Naive thymus-derived CD8-positive, alpha-beta T cell (primary cell): ENCODE data around the gene MYBL2. TPM values are rescaled to one million over a fixed set of nuclear protein-coding genes. Genes with fewer than 3 reads are reported as not detected.

Experiments used
- ATAC-seq, 2 donors: fragments of 150-1000 bp; cut with Tn5 transposase in 1 of 2; sonication (Bioruptor Pico), chemical (Tn5 transposase) in 1 of 2; 1 replicate in 1 of 2; 2 replicates in 1 of 2; pipeline ENCODE4 v1.10.0; 2021; ENCODE audit warnings: mild to moderate bottlenecking in 2 of 2, moderate library complexity in 2 of 2
- POLR2A ChIA-PET: fragments of 350-600 bp; sonication (Branson Sonifier 250); formaldehyde crosslinking; loops from one replicate; lab custom pipeline; 2021; ENCODE audit warnings: antibody characterized with exemption; lab: Charles Lee
- DNase-seq, 10 donors: peaks; one replicate each; pipeline versions ENCODE4 v3.0.0 to v3.0.0-alpha.2; 2020 to 2022
- H3K27ac Mint-ChIP-seq, 10 donors: one replicate each; pipeline ENCODE4 v1.8.0; 2020 to 2022; ENCODE audit warnings: mild to moderate bottlenecking in 10 of 10, mixed read lengths in 10 of 10, moderate library complexity in 4 of 10, inconsistent platforms in 1 of 10
- H3K27me3 Mint-ChIP-seq, 5 donors: one replicate each; pipeline ENCODE4 v1.8.0; 2021 to 2022; ENCODE audit warnings: mixed read lengths in 5 of 5
- H3K36me3 Mint-ChIP-seq, 3 donors: one replicate each; pipeline ENCODE4 v1.8.0; 2020 to 2022; ENCODE audit warnings: mixed read lengths in 3 of 3, mild to moderate bottlenecking in 2 of 3, inconsistent platforms in 1 of 3
- H3K4me1 Mint-ChIP-seq, 4 donors: one replicate each; pipeline ENCODE4 v1.8.0; 2021 to 2022; ENCODE audit warnings: mixed read lengths in 4 of 4
- H3K4me3 Mint-ChIP-seq, 10 donors: one replicate each; pipeline ENCODE4 v1.8.0; 2020 to 2022; ENCODE audit warnings: mild to moderate bottlenecking in 10 of 10, mixed read lengths in 10 of 10, moderate library complexity in 6 of 10, inconsistent platforms in 1 of 10
- H3K9me3 Mint-ChIP-seq, 9 donors: one replicate each; pipeline ENCODE4 v1.8.0; 2020 to 2022; ENCODE audit warnings: mixed read lengths in 9 of 9, mild to moderate bottlenecking in 3 of 9, inconsistent platforms in 1 of 9, moderate library complexity in 1 of 9
- polyA plus RNA-seq, 3 donors: library from polyadenylated mRNA; unstranded; fragments of 300-500 nt; fragmentation: Illumina TruSeq; gene quantifications; one replicate each; pipeline ENCODE4 v1.2.3, GENCODE V29; 2021
- total RNA-seq, 8 experiments: library from RNA in 2 of 8; stranded (reverse) in 2 of 8; gene quantifications; one replicate each; pipeline ENCODE4 v1.2.3 and lab custom pipeline; 2021 to 2026

The MYBL2 gene
- total and polyA plus RNA-seq, 5 experiments from 2014 or later = 0.07 to 0.27 (median 0.13) TPM; not detected in 2

DNA sequence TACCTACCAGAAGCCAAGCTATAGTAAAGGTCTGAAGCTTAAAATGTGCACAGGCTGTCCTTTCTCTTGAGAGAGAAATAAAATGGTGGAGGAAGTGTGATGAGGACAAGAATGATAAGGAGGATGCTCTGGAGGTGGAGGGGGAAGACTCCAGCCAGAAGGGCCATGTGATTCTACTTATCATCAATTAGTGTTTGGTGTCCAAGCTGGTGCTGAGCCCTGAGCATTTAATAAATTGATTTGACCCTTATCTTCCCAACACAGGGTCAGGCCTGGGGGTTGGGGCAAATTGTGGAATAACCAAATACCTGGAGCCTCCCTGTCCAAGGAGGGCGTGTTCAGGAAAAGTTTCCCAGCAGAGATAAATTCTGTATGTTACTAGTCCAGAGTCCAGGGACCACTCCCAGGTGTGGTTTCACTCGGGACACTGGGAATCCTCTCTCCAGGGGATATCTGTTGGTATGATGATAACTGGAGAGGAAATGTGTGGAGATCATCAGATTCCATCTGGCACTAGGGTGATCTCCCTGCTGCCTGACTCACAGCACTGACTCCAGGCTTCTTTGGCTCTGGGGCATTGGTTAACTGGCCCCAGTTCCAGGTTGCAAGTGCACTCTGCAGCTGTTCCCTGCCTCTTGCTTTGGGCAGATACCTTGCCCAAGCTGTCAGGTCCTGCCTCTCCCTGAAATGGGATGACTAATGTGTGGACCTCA, 3.8 kb upstream of the MYBL2 start:
- peaks cover under 1 to 8% (median 3%) of the 10 kb centered on the region in 4 donors for H3K4me1 Mint-ChIP-seq
- H3K9me3 Mint-ChIP-seq = no peaks in the 10 kb centered on the region
- POLR2A ChIA-PET = interaction anchor here (0.9 to 1.0 kb wide), 2 partner anchors 66 to 197 kb away, joined by 4 read pairs; no protein-coding TSS in a partner anchor
- H3K27me3 Mint-ChIP-seq = peaks cover 0 to 10% (median 3%) of the 10 kb centered on the region in 5 donors
- H3K4me3 Mint-ChIP-seq = no peak overlapping the region
- no peak overlapping the region for H3K27ac Mint-ChIP-seq
- DNase-seq (no peak), ATAC-seq (no peak)
- no peaks in the 10 kb centered on the region for H3K36me3 Mint-ChIP-seq

- Mint-ChIP-seq H3K9me3 (no peaks in the 10 kb centered on the region), H3K36me3 (no peaks in the 10 kb centered on the region), H3K4me3 (peak overlapping the region in 9 of 10 donors; percentile 8 to 86 (median 60)), H3K4me1 (peaks cover 0 to 12% (median 3%) of the 10 kb centered on the region in 4 donors), H3K27ac (peak overlapping the region in 1 of 10 donors; percentile 56), H3K27me3 (peaks cover 7 to 35% (median 22%) of the 10 kb centered on the region in 5 donors)
- ATAC-seq (no peak), DNase-seq (no peak)
- POLR2A ChIA-PET = interaction anchor here (0.7 kb wide), 2 partner anchors 9 to 208 kb away, joined by 3 to 4 read pairs; partner anchors contain the start of gene SRSF6
Measured at GRCh38 chr20:43665466-43666176, 1.3 kb upstream of the MYBL2 start.

DNA sequence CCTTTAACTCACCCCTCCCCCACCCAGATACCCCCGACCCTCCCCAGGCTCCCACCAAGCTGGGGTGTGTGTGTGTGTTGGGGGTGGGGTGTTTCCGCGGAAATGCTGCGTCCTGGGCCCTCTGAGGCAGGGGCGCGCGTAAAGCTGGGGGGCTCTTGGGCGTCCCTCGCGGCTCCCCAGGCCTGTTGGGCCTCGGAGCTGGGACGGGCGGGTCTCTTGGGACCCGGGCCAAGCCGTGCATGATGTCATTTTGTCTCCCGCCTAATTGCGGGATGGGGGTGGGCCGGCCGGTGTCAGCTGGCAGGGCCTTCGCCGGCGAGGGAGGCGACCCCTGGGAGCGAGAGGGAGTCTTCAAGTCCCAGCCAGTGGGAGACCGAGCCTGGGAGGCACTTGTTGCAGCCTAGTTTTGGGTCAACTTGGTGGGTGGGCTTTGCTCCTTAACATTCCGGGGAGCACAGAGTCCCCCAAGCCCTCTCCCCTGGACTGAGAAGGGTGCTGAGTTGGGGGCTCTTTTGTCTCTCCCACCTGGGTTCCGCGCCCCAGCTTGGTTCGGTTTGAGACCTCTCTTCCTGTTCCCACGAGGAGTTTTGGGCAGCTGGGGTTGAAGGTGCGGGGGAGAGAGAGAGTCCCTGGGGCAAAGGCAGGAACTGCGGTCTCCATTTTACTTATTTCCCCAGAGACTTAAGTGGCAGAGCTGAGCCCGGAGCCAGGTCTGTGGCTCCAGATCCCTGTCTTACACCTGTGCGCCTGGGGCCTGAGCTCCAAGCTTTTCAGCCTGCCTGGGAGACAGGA, 623 bp downstream of the MYBL2 start:
- H3K36me3 Mint-ChIP-seq = no peaks in the 10 kb centered on the region
- H3K4me1 Mint-ChIP-seq = peaks cover 0 to 12% (median 3%) of the 10 kb centered on the region in 4 donors
- H3K27me3 Mint-ChIP-seq = peaks cover 9 to 42% (median 22%) of the 10 kb centered on the region in 5 donors
- POLR2A ChIA-PET = interaction anchor here (0.5 to 0.6 kb wide), 2 partner anchors 70 to 698 kb away, joined by 3 read pairs; no protein-coding TSS in a partner anchor
- DNase-seq (peak in 1 of 10 donors; percentile 4), ATAC-seq (peak; percentile 3 to 13)
- peak overlapping the region in 9 of 10 donors; percentile 38 to 68 (median 52) for H3K4me3 Mint-ChIP-seq
- H3K27ac Mint-ChIP-seq = peak overlapping the region in 1 of 10 donors; percentile 73
- no peaks in the 10 kb centered on the region for H3K9me3 Mint-ChIP-seq

GRCh38 chr20:43669332-43669731, 2.4 kb downstream of the MYBL2 start:
- POLR2A ChIA-PET = no interaction called here
- Mint-ChIP-seq H3K27ac (no peak overlapping the region), H3K9me3 (peaks cover 0 to 7% (median 0%) of the 10 kb centered on the region in 9 donors), H3K4me1 (peaks cover 0 to 12% (median 3%) of the 10 kb centered on the region in 4 donors), H3K4me3 (peak overlapping the region in 1 of 10 donors; percentile 65), H3K27me3 (peaks cover 12 to 49% (median 27%) of the 10 kb centered on the region in 5 donors), H3K36me3 (peaks cover 3 to 4% (median 3%) of the 10 kb centered on the region in 3 donors)
- no peak for ATAC-seq
- DNase-seq = no peak

- Mint-ChIP-seq H3K4me1 (peaks cover 0 to 12% (median 3%) of the 10 kb centered on the region in 4 donors), H3K27me3 (peaks cover 12 to 51% (median 27%) of the 10 kb centered on the region in 5 donors), H3K27ac (no peak overlapping the region), H3K9me3 (peaks cover 0 to 7% (median 0%) of the 10 kb centered on the region in 9 donors), H3K36me3 (peaks cover 3 to 6% (median 4%) of the 10 kb centered on the region in 3 donors), H3K4me3 (no peak overlapping the region)
- DNase-seq = no peak
- ATAC-seq = no peak
- POLR2A ChIA-PET = interaction anchor here (0.6 kb wide), 1 partner anchor 9 kb away, joined by 4 read pairs; no protein-coding TSS in a partner anchor
Measured at GRCh38 chr20:43670423-43670822, 3.5 kb downstream of the MYBL2 start.

DNA sequence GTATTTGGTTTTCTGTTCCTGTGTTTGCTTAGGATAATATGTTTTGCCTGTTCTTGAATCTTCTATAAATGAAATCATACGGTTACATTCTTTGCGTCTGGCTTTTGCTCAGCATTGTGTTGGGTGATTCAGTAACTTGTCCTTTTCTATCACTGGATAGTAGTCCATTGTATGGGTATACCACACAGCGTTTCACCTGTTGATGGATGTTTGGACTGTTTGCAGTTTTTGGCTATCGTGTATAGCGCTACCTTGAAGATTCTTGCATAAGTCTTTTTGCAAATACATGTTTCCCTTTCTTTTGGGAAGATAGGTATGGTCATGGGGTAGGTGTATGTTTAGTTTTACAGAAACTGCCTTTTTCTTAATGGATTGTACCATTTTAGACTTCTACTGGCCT, 9.5 kb downstream of the MYBL2 start:
- Mint-ChIP-seq H3K27me3 (peaks cover 1 to 16% (median 8%) of the 10 kb centered on the region in 5 donors), H3K4me1 (peaks cover 0 to 12% (median 0%) of the 10 kb centered on the region in 4 donors), H3K4me3 (no peak overlapping the region), H3K27ac (no peak overlapping the region), H3K36me3 (peaks cover 3 to 6% (median 4%) of the 10 kb centered on the region in 3 donors), H3K9me3 (peaks cover 0 to 12% (median 3%) of the 10 kb centered on the region in 9 donors)
- POLR2A ChIA-PET = no interaction called here
- DNase-seq (no peak), ATAC-seq (no peak)

- Mint-ChIP-seq H3K4me1 (peaks cover 0 to 30% (median under 1%) of the 10 kb centered on the region in 4 donors), H3K27ac (peak overlapping the region in 1 of 10 donors; percentile 63), H3K36me3 (no peaks in the 10 kb centered on the region), H3K9me3 (peaks cover 0 to 5% (median 0%) of the 10 kb centered on the region in 9 donors), H3K4me3 (no peak overlapping the region), H3K27me3 (peaks cover 0 to 4% (median 0%) of the 10 kb centered on the region in 5 donors)
- DNase-seq (peak in 1 of 10 donors; percentile 48), ATAC-seq (no peak)
- POLR2A ChIA-PET = interaction anchor here (1.1 kb wide), 1 partner anchor 38 kb away, joined by 3 read pairs; no protein-coding TSS in a partner anchor
Measured at GRCh38 chr20:43680981-43681380, 14.1 kb downstream of the MYBL2 start.

DNA sequence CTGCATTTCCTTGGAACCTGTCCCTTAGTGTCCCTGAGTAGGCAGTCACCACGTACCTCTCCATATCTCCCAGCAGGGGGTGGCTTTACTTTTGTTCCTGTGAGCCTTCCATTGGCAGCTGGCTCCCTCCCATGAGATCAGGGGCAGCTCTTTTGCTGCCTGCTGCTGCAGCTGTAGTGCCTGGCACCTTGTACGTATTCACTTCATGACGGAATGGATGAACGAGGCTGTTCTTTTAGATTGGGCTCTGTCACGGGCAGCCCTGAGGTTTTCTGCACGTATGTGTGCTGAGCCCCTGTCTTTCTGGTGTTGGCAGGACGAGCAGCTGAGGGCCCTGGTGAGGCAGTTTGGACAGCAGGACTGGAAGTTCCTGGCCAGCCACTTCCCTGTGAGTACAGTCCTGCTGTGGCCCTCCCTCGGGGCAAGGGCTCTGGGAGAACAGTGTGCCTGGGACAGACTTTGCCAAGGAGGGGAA, 14.6 kb downstream of the MYBL2 start:
- Mint-ChIP-seq H3K4me3 (peak overlapping the region in 1 of 10 donors; percentile 16), H3K9me3 (no peaks in the 10 kb centered on the region), H3K27ac (peak overlapping the region in 3 of 10 donors; percentile 34 to 68 (median 63)), H3K27me3 (peaks cover 0 to 4% (median 0%) of the 10 kb centered on the region in 5 donors), H3K36me3 (no peaks in the 10 kb centered on the region), H3K4me1 (peaks cover 0 to 30% (median under 1%) of the 10 kb centered on the region in 4 donors)
- POLR2A ChIA-PET = interaction anchor here (0.6 to 1.1 kb wide), 2 partner anchors 38 to 240 kb away, joined by 3 read pairs; no protein-coding TSS in a partner anchor
- ATAC-seq = peak in 1 of 2 donors; percentile 25
- DNase-seq = no peak

DNA sequence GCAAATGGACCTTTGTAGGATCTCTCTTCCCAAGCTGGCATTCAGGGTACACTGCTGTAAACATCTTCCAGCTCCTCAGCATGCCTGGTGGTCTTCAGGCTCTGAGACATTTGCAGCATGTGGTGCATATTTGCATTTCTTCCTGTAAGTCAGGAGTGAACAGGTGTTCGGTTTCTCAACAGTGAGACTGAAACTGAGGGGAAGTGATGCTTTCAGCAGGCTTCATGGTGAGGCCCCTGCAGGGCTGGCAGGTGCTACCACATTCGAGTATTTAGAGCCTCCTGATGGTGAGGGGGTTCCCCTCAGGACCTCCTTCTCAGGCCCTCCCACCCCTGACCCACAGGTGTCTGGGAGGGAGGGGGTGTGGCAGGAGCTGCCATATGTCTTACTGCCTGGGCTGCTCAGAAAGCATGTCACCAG, 15.1 kb downstream of the MYBL2 start:
- Mint-ChIP-seq H3K36me3 (no peaks in the 10 kb centered on the region), H3K4me3 (peak overlapping the region in 1 of 10 donors; percentile 60), H3K9me3 (no peaks in the 10 kb centered on the region), H3K4me1 (peaks cover 0 to 30% (median under 1%) of the 10 kb centered on the region in 4 donors), H3K27me3 (peaks cover 0 to 3% (median 0%) of the 10 kb centered on the region in 5 donors), H3K27ac (peak overlapping the region in 2 of 10 donors; percentile 34 to 63)
- POLR2A ChIA-PET = no interaction called here
- DNase-seq = peak in 1 of 10 donors; percentile 33
- peak in 1 of 2 donors; percentile 36 for ATAC-seq

DNA sequence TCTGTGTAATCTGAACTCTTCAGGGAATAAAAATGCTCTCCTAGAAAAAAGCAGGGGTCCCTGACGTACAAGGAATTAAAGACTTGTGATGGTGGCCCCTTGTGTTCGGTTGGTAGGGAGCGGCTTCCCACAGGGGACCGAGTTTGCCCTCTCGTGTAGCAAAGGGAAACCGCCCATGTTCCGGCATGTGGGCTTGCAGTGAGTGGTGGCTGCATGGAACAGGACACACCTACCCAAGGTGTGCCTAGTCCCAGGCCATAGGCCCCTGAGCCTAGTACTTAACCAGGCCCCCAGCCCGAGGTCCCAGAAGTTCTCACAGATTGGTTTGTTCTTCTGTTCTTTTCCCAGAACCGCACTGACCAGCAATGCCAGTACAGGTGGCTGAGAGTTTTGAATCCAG, 15.5 kb downstream of the MYBL2 start:
- no peaks in the 10 kb centered on the region for H3K9me3 Mint-ChIP-seq
- peak overlapping the region in 1 of 10 donors; percentile 34 for H3K27ac Mint-ChIP-seq
- DNase-seq = no peak
- ATAC-seq = no peak
- H3K4me1 Mint-ChIP-seq = peaks cover 0 to 30% (median under 1%) of the 10 kb centered on the region in 4 donors
- POLR2A ChIA-PET = no interaction called here
- no peaks in the 10 kb centered on the region for H3K36me3 Mint-ChIP-seq
- H3K4me3 Mint-ChIP-seq = no peak overlapping the region
- no peaks in the 10 kb centered on the region for H3K27me3 Mint-ChIP-seq

- ATAC-seq = no peak
- Mint-ChIP-seq H3K27me3 (no peaks in the 10 kb centered on the region), H3K4me1 (peaks cover 0 to 14% (median 1%) of the 10 kb centered on the region in 4 donors), H3K9me3 (no peaks in the 10 kb centered on the region), H3K36me3 (no peaks in the 10 kb centered on the region), H3K27ac (peak overlapping the region in 2 of 10 donors; percentile 63 to 77), H3K4me3 (no peak overlapping the region)
- POLR2A ChIA-PET = no interaction called here
- DNase-seq = no peak
Measured at GRCh38 chr20:43686820-43687219, 19.9 kb downstream of the MYBL2 start.
